ENCODE data around the gene MAP4.
"Not testable (repeated sequence)": the region's sequence is repeated elsewhere in the genome, so short reads cannot be mapped to it uniquely, and the experiment has no call there.

DNA sequence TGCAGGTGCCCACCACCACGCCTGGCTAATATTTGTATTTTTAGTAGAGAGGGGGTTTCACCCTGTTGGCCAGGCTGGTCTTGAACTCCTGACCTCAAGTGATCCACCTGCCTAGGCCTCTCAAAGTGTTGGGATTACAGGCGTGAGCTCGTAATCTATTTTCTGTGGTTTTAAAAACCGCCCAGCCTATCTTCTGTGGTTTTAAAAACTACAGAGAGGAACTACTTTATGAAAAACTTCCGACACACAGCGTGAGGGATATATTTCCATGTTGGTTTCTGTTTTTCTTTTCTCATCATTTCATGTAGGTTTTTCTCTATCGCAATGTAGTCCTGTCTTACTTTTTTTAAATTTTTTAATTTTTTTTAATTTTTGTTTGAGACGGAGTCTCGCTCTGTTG, 186.7 kb downstream of the MAP4 start:
- TF ChIP-seq, protein P1, sequence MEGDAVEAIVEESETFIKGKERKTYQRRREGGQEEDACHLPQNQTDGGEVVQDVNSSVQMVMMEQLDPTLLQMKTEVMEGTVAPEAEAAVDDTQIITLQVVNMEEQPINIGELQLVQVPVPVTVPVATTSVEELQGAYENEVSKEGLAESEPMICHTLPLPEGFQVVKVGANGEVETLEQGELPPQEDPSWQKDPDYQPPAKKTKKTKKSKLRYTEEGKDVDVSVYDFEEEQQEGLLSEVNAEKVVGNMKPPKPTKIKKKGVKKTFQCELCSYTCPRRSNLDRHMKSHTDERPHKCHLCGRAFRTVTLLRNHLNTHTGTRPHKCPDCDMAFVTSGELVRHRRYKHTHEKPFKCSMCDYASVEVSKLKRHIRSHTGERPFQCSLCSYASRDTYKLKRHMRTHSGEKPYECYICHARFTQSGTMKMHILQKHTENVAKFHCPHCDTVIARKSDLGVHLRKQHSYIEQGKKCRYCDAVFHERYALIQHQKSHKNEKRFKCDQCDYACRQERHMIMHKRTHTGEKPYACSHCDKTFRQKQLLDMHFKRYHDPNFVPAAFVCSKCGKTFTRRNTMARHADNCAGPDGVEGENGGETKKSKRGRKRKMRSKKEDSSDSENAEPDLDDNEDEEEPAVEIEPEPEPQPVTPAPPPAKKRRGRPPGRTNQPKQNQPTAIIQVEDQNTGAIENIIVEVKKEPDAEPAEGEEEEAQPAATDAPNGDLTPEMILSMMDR (IDR thresholded peaks at IDR 0.05; ENCODE audit: poor library complexity, severe bottlenecking), result not testable (repeated sequence)
- not testable (repeated sequence) for TF ChIP-seq TAF1 (IDR thresholded peaks at IDR 0.05; ENCODE audit: low read depth); RAD21 (conservative IDR thresholded peaks at IDR 0.05); EP300 (conservative IDR thresholded peaks at IDR 0.05; ENCODE audit: poor library complexity, severe bottlenecking)
- TF ChIP-seq, protein P2, sequence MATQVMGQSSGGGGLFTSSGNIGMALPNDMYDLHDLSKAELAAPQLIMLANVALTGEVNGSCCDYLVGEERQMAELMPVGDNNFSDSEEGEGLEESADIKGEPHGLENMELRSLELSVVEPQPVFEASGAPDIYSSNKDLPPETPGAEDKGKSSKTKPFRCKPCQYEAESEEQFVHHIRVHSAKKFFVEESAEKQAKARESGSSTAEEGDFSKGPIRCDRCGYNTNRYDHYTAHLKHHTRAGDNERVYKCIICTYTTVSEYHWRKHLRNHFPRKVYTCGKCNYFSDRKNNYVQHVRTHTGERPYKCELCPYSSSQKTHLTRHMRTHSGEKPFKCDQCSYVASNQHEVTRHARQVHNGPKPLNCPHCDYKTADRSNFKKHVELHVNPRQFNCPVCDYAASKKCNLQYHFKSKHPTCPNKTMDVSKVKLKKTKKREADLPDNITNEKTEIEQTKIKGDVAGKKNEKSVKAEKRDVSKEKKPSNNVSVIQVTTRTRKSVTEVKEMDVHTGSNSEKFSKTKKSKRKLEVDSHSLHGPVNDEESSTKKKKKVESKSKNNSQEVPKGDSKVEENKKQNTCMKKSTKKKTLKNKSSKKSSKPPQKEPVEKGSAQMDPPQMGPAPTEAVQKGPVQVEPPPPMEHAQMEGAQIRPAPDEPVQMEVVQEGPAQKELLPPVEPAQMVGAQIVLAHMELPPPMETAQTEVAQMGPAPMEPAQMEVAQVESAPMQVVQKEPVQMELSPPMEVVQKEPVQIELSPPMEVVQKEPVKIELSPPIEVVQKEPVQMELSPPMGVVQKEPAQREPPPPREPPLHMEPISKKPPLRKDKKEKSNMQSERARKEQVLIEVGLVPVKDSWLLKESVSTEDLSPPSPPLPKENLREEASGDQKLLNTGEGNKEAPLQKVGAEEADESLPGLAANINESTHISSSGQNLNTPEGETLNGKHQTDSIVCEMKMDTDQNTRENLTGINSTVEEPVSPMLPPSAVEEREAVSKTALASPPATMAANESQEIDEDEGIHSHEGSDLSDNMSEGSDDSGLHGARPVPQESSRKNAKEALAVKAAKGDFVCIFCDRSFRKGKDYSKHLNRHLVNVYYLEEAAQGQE (IDR thresholded peaks at IDR 0.05; ENCODE audit: borderline replicate concordance), result not testable (repeated sequence)
